ENCODE data around the gene NFATC1.

The NFATC1 gene

GRCh38 chr18:79395761-79396404 is at the start of gene NFATC1:
TSS of gene NFATC1 (plus strand) at chr18:79395930. CDS start at chr18:79396225, 295 bp downstream.
- DNase-seq (ENCODE audit: low spot score), result peak; percentile 46

GRCh38 chr18:79345981-79346380 is 49.7 kb upstream of the NFATC1 start:
- no peak for DNase-seq (ENCODE audit: low spot score)

- no peak for DNase-seq (ENCODE audit: low spot score)
Observed at GRCh38 chr18:79348066-79348465, 47.7 kb upstream of the NFATC1 start.

GRCh38 chr18:79352432-79352831 is 43.3 kb upstream of the NFATC1 start:
- DNase-seq (ENCODE audit: low spot score), result no peak

- no peak for DNase-seq (ENCODE audit: low spot score)
Observed at GRCh38 chr18:79353267-79353666, 42.5 kb upstream of the NFATC1 start.

GRCh38 chr18:79354350-79354749 is 41.4 kb upstream of the NFATC1 start:
- DNase-seq (ENCODE audit: low spot score), result no peak

GRCh38 chr18:79355433-79356335 is 40.0 kb upstream of the NFATC1 start:
- DNase-seq (ENCODE audit: low spot score), result no peak

GRCh38 chr18:79356435-79356834 is 39.3 kb upstream of the NFATC1 start:
- DNase-seq (ENCODE audit: low spot score), result no peak

- no peak for DNase-seq (ENCODE audit: low spot score)
Observed at GRCh38 chr18:79360933-79361332, 34.8 kb upstream of the NFATC1 start.

GRCh38 chr18:79361766-79362522 is 33.8 kb upstream of the NFATC1 start:
- DNase-seq (ENCODE audit: low spot score), result no peak

GRCh38 chr18:79365701-79366100 is 30.0 kb upstream of the NFATC1 start:
- DNase-seq (ENCODE audit: low spot score), result no peak

GRCh38 chr18:79366177-79367094 is 29.3 kb upstream of the NFATC1 start:
- DNase-seq (ENCODE audit: low spot score), result no peak

GRCh38 chr18:79367480-79367879 is 28.2 kb upstream of the NFATC1 start:
- DNase-seq (ENCODE audit: low spot score), result no peak

GRCh38 chr18:79367989-79368388 is 27.7 kb upstream of the NFATC1 start:
- DNase-seq (ENCODE audit: low spot score), result no peak

- DNase-seq (ENCODE audit: low spot score), result peak; percentile 24
Observed at GRCh38 chr18:79368681-79369080, 27.0 kb upstream of the NFATC1 start.

- DNase-seq (ENCODE audit: low spot score), result no peak
Observed at GRCh38 chr18:79371561-79372121, 24.1 kb upstream of the NFATC1 start.

- DNase-seq (ENCODE audit: low spot score), result no peak
Observed at GRCh38 chr18:79372461-79372860, 23.3 kb upstream of the NFATC1 start.

GRCh38 chr18:79372991-79373390 is 22.7 kb upstream of the NFATC1 start:
- DNase-seq (ENCODE audit: low spot score), result no peak

GRCh38 chr18:79373736-79374135 is 22.0 kb upstream of the NFATC1 start:
- no peak for DNase-seq (ENCODE audit: low spot score)

- DNase-seq (ENCODE audit: low spot score), result no peak
Observed at GRCh38 chr18:79374408-79375171, 21.1 kb upstream of the NFATC1 start.

Data from CD4-positive, alpha-beta T cell treated with Interleukin-6 at 100 ng/mL for 8 hours (primary cell).